DMS153 (cell line): ENCODE measurements around the gene THRB.

Source experiments
- DNase-seq: peaks from one replicate; lab custom pipeline; 2025; lab: John Stamatoyannopoulos, UW

The THRB gene

GRCh38 chr3:24145481-24145880, 349.2 kb downstream of the THRB start:
- no peak for DNase-seq

- no peak for DNase-seq
Observed at GRCh38 chr3:24142127-24142526, 352.5 kb downstream of the THRB start.

GRCh38 chr3:24141548-24141947, 353.1 kb downstream of the THRB start:
- no peak for DNase-seq

- no peak for DNase-seq
Observed at GRCh38 chr3:24139463-24140412, 354.9 kb downstream of the THRB start.

- DNase-seq, result no peak
Observed at GRCh38 chr3:24138876-24139256, 355.8 kb downstream of the THRB start.

GRCh38 chr3:24137958-24138875, 356.4 kb downstream of the THRB start:
- peak; percentile 56 for DNase-seq

GRCh38 chr3:24137334-24137733, 357.3 kb downstream of the THRB start:
- DNase-seq, result no peak

- no peak for DNase-seq
Observed at GRCh38 chr3:24136624-24137310, 357.9 kb downstream of the THRB start.

GRCh38 chr3:24135280-24135679, 359.4 kb downstream of the THRB start:
- DNase-seq, result no peak

GRCh38 chr3:24133942-24134341, 360.7 kb downstream of the THRB start:
- DNase-seq, result no peak

GRCh38 chr3:24133436-24133835, 361.2 kb downstream of the THRB start:
- DNase-seq, result no peak

GRCh38 chr3:24129549-24129948, 365.1 kb downstream of the THRB start:
- no peak for DNase-seq

- DNase-seq, result no peak
Observed at GRCh38 chr3:24128199-24129005, 366.2 kb downstream of the THRB start.

- no peak for DNase-seq
Observed at GRCh38 chr3:24123596-24123995, 371.1 kb downstream of the THRB start.

- no peak for DNase-seq
Observed at GRCh38 chr3:24120434-24120833, 374.2 kb downstream of the THRB start.

- DNase-seq, result no peak
Observed at GRCh38 chr3:24119321-24119751, 375.3 kb downstream of the THRB start.

- DNase-seq, result no peak
Observed at GRCh38 chr3:24117508-24117907, 377.1 kb downstream of the THRB start.

GRCh38 chr3:24111711-24112110, 382.9 kb downstream of the THRB start:
- no peak for DNase-seq

GRCh38 chr3:24110051-24110450, 384.6 kb downstream of the THRB start:
- DNase-seq, result no peak

- DNase-seq, result no peak
Observed at GRCh38 chr3:24101676-24102168, 392.9 kb downstream of the THRB start.
